NB4 (cell line): ENCODE data around the gene IGSF23.
"Not testable (repeated sequence)": the region's sequence is repeated elsewhere in the genome, so short reads cannot be mapped to it uniquely, and the experiment has no call there.

Experiments
- DNase-seq: peaks from one replicate; pipeline ENCODE4 v3.0.0; 2010; ENCODE audit warnings: low read depth
- H3K4me3 ChIP-seq: one replicate; pipeline ENCODE4 v1.5.1; 2011; ENCODE audit warnings: mild to moderate bottlenecking, low read depth, low read length, moderate library complexity
- MAX ChIP-seq: IDR thresholded peaks from 2 replicates; pipeline ENCODE4 v1.6.1; 2011; ENCODE audit warnings: low read depth, low read length
- MYC ChIP-seq: IDR thresholded peaks from 2 replicates; pipeline ENCODE4 v1.6.1; 2011; ENCODE audit warnings: low read depth, low read length
- POLR2A ChIP-seq: IDR thresholded peaks from 2 replicates; pipeline ENCODE4 v1.6.1; 2011; ENCODE audit warnings: mild to moderate bottlenecking; ENCODE audit not compliant: insufficient read length; ENCODE audit errors: extremely low read depth
- TF ChIP-seq, protein P1 (sequence below): IDR thresholded peaks from one replicate; pipeline ENCODE4 v1.5.1; 2012; ENCODE audit warnings: low read depth, low read length

Gene IGSF23

DNA sequence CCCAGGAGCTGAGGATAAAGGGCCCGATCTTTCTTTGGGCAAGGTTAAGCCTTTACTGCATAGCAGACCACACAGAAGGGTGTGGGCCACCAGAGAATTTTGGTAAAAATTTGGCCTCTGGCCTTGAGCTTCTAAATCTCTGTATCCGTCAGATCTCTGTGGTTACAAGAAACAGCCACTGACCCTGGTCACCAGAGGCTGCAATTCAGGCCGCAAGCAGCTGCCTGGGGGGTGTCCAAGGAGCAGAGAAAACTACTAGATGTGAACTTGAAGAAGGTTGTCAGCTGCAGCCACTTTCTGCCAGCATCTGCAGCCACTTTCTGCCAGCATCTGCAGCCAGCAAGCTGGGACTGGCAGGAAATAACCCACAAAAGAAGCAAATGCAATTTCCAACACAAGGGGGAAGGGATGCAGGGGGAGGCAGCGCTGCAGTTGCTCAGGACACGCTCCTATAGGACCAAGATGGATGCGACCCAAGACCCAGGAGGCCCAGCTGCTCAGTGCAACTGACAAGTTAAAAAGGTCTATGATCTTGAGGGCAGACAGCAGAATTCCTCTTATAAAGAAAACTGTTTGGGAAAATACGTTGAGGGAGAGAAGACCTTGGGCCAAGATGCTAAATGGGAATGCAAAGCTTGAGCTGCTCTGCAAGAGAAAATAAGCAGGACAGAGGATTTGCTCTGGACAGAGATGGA is 49.5 kb downstream of the IGSF23 start:
- TF ChIP-seq POLR2A (no peak), MAX (no peak), MYC (no peak)
- TF ChIP-seq, protein P1, sequence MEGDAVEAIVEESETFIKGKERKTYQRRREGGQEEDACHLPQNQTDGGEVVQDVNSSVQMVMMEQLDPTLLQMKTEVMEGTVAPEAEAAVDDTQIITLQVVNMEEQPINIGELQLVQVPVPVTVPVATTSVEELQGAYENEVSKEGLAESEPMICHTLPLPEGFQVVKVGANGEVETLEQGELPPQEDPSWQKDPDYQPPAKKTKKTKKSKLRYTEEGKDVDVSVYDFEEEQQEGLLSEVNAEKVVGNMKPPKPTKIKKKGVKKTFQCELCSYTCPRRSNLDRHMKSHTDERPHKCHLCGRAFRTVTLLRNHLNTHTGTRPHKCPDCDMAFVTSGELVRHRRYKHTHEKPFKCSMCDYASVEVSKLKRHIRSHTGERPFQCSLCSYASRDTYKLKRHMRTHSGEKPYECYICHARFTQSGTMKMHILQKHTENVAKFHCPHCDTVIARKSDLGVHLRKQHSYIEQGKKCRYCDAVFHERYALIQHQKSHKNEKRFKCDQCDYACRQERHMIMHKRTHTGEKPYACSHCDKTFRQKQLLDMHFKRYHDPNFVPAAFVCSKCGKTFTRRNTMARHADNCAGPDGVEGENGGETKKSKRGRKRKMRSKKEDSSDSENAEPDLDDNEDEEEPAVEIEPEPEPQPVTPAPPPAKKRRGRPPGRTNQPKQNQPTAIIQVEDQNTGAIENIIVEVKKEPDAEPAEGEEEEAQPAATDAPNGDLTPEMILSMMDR: no peak
- H3K4me3 ChIP-seq: no peak overlapping the region
- DNase-seq: no peak

DNA sequence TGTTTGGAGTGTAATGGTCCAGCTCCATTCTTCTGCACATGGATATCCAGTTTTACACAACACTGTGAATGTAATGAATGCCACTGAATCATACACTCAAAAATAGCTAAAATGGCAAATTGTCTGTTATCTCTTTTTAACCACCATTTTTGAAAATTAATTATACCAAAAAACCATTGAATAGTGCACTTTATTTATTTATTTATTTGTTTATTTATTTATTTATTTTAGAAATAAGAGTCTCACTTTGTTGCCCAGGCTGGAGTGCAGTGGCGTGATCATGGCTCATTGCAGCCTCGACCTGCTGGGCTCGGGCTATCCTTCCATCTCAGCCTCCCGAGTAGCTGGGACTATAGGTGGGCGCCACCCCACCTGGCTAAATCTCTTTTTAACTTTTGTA is 50.6 kb downstream of the IGSF23 start:
- no peak for DNase-seq
- H3K4me3 ChIP-seq: no peak overlapping the region
- TF ChIP-seq MYC (no peak), POLR2A (no peak), MAX (no peak)
- TF ChIP-seq, protein P1: no peak

DNA sequence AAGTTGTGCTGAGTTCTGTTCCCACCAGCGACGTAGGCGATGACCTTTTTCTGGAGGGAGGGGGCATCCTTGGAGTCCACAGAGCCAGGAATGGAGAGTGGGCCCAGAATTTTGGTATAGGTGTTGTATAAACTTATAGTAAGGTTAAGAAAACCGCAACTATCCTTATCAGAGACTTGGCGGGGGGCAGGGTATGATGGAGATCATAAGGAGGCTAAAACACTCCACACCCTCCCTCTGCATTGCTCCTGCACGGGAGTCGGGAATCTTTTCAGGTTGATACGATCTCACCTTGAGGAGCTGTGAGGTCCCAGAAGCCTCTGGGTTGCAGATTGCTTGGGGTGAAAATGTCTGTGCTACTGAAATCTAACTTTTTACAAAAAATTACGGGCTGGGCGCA is 51.6 kb downstream of the IGSF23 start:
- DNase-seq: no peak
- TF ChIP-seq MAX: no peak
- TF ChIP-seq, protein P1: no peak
- no peak for TF ChIP-seq MYC
- no peak for TF ChIP-seq POLR2A
- H3K4me3 ChIP-seq: no peak overlapping the region

DNA sequence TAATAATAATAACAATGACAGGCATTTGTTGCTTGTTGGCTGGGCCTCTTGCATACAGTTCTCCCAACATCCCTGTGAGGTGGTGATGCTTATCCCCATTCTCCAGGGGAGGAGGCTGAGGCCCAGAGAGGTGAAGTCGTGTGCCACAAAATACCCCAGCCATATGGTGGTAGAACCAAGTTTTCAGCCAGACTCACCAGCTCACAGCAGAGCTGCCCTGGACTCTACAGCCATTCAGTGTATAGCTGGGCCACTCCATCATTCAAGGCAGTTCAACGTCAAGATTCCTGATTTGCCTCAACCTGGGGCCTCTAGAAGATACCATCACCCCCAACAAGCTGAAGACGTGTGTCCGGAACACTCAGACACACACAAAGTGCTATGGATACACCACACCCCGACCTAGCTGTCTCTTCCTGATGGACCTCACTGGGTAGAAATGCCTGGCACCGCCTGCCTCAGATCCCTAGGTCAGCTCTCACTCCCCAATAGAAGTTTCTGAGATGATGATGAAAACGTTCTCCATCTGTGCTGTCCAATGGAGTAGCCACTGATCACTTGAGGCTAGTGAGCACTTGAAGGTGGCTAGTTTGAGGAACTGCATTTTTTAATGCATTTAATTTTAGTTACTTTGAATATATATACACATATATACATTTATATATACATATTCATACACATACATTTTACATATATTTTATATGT is 53.6 kb downstream of the IGSF23 start:
- TF ChIP-seq, protein P1: no peak
- no peak for TF ChIP-seq MAX
- TF ChIP-seq MYC: no peak
- TF ChIP-seq POLR2A: no peak
- no peak overlapping the region for H3K4me3 ChIP-seq
- peak; percentile 29 for DNase-seq

GRCh38 chr19:44668985-44669764 is 55.8 kb downstream of the IGSF23 start:
- no peak for TF ChIP-seq MAX
- TF ChIP-seq, protein P1: no peak
- TF ChIP-seq POLR2A: no peak
- TF ChIP-seq MYC: no peak
- H3K4me3 ChIP-seq: no peak overlapping the region
- DNase-seq: no peak

GRCh38 chr19:44670027-44670426 is 56.7 kb downstream of the IGSF23 start:
- not testable (repeated sequence) for DNase-seq, H3K4me3 ChIP-seq
